Measurements from ENCODE around the gene SPTBN1. TPM values are rescaled to one million over a fixed set of nuclear protein-coding genes. Genes with fewer than 3 reads are reported as not detected.

Gene SPTBN1
- total and polyA plus RNA-seq, 2 of the 13 experiments (the other 11 are each of a cell fraction or from before 2014, with no cell fraction given), result 123 to 299 TPM

GRCh38 chr2:54416166-54416813, 39.8 kb upstream of the SPTBN1 start (continued):
- TF ChIP-seq SYNCRIP (IDR thresholded peaks at IDR 0.05; ENCODE audit: insufficient read depth, low read depth, low read length) (no peak), TMF1 (CRISPR knock-in tag; IDR thresholded peaks at IDR 0.05; ENCODE audit: low read depth) (no peak), HNF1B (CRISPR knock-in tag; IDR thresholded peaks at IDR 0.05) (0 out of 2 replicates have a peak, but pooled peaks have one; percentile 15), FOSL2 (CRISPR knock-in tag; IDR thresholded peaks at IDR 0.05) (peak; percentile 70), NFYC (CRISPR knock-in tag; IDR thresholded peaks at IDR 0.05) (no peak), ZNF282 (IDR thresholded peaks at IDR 0.05; ENCODE audit: partially characterized antibody) (no peak), EHMT2 (IDR thresholded peaks at IDR 0.05; ENCODE audit: borderline replicate concordance, low read depth, low read length) (no peak), ZNF597 (CRISPR knock-in tag; IDR thresholded peaks at IDR 0.05) (no peak), LCORL (IDR thresholded peaks at IDR 0.05) (no peak), LCORL (CRISPR knock-in tag; IDR thresholded peaks at IDR 0.05) (no peak), CREB1 (IDR thresholded peaks at IDR 0.05) (no peak), CREB1 (CRISPR knock-in tag; IDR thresholded peaks at IDR 0.05) (no peak), SOX6 (IDR thresholded peaks at IDR 0.05) (no peak), SOX6 (CRISPR knock-in tag; IDR thresholded peaks at IDR 0.05) (no peak), FOXP4 (CRISPR knock-in tag; IDR thresholded peaks at IDR 0.05) (no peak), NR2C2 (CRISPR knock-in tag; IDR thresholded peaks at IDR 0.05; ENCODE audit: borderline replicate concordance) (peak; percentile 69; the same call in 1 of the 2 replicates), TRIM22 (IDR thresholded peaks at IDR 0.05) (no peak), ZNF34 (CRISPR knock-in tag; IDR thresholded peaks at IDR 0.05; ENCODE audit: borderline replicate concordance) (no peak), IKZF1 (IDR thresholded peaks at IDR 0.05) (no peak), TSC22D2 (CRISPR knock-in tag; IDR thresholded peaks at IDR 0.05; ENCODE audit: borderline replicate concordance) (no peak), RARA (CRISPR knock-in tag; IDR thresholded peaks at IDR 0.05) (0 out of 2 replicates have a peak, but pooled peaks have one; percentile 35), NR2F1 (CRISPR knock-in tag; IDR thresholded peaks at IDR 0.05) (peak; percentile 70 to 77; a peak in 3 of 4 replicates), ZNF546 (CRISPR knock-in tag; conservative IDR thresholded peaks at IDR 0.05) (no peak), ZBTB33 (CRISPR knock-in tag; IDR thresholded peaks at IDR 0.05) (no peak)
